ENCODE data around the gene AP1M1.

DNA sequence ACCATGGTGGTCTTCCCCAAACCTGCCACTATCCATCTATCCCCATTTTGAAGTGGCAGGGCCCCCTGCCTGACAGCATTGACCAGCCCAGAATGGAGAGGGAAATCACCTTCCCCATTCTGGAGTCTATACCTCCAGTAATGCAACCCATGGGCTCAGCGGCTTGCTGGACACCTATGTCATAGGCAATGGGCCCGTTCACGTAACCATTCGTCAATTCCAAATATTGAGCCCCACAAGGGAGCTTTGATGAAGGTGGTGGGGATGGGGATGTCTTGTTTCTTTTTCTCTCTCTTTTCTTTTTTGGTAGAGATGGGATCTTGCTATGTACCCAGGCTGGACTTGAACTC lies 63.1 kb downstream of the AP1M1 start:
- TF ChIP-seq CTCF (IDR thresholded peaks at IDR 0.05) (no peak), POLR2A (IDR thresholded peaks at IDR 0.05) (no peak)
